SKM-1 treated with dmso at 0.1 percent for 144 hours (cell line): Measurements from ENCODE around the gene CRELD2.

Source experiments
- DNase-seq: peaks from one replicate; lab custom pipeline; 2025; ENCODE audit not compliant: unreplicated experiment; lab: John Stamatoyannopoulos, UW

CRELD2 gene

GRCh38 chr22:49887064-49887451, 31.4 kb upstream of the CRELD2 start:
- no peak for DNase-seq

DNA sequence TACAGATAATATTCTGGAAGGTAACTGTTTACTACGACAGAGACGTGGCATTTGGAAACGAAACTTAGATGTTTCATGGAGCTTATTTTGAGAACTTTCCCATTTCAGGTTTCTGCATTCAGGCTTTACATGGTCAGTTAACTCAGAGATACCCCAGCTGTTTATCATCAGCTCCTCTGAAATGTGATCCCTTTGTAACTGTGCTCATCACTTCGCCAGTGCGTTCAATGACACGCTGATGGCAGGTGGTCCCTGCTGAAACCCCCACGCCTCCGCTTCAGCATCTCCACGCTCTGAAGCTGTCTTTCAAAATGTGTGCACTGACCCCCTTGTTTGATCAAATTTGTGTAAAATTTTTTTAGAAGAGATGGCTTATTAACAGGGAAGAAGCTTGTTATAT, 30.7 kb upstream of the CRELD2 start:
- DNase-seq, result no peak

- no peak for DNase-seq
Observed at GRCh38 chr22:49889071-49889470, 29.4 kb upstream of the CRELD2 start.

- no peak for DNase-seq
Observed at GRCh38 chr22:49892226-49892899, 26.1 kb upstream of the CRELD2 start.

DNA sequence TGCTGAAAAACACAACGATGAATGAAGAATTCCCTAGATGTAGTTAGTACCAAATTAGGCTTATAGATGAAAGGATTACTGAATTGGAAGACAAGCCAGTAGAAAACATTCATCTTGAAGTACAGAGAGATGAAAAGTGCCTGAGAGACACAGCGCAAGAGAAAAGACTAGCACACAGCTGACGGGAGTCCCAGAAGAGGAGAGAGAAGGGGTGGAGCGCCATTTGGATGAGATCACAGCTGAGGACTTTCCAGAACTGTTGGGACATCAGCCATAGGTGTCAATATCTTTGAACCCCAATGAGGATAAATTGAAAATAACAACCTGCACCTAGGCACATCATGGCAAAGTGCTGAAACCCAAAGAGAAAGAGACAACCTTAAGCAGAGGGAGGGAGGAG, 25.4 kb upstream of the CRELD2 start:
- DNase-seq, result no peak

DNA sequence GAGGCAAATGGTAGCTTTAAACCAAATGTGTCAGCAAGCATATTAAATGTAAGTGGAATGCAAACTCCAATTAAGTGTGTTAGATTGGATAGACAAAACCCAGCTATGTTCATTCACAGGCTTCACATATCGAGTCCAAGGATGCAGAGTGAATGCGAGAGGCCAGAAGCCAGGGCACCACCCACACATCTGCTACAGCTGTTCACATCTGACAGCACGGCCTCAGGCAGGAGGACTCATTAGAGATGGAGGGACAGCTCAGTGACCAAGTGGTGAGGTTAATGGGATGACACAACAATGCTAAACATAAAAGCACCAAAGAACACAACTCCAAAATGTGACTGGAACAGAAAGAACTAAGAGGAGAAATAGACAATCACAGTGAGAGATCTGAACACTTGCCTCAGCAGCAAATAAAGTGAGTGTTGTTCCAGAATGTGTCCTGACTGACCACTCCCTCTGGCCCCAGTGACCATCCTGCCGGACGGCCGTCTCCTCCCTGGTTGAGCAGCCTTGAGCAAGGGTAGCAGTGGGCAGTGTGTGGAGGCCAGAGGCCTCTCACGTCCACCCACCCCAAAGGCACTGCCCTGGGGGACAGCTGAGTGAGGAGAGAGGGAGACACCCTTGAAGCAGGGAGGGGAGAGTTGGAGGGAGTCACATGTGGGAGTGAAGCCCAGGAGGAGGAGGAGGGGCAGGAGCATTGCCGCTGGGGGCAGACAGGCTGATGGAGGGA, 23.9 kb upstream of the CRELD2 start:
- DNase-seq, result no peak

- no peak for DNase-seq
Observed at GRCh38 chr22:49896201-49896600, 22.2 kb upstream of the CRELD2 start.

DNA sequence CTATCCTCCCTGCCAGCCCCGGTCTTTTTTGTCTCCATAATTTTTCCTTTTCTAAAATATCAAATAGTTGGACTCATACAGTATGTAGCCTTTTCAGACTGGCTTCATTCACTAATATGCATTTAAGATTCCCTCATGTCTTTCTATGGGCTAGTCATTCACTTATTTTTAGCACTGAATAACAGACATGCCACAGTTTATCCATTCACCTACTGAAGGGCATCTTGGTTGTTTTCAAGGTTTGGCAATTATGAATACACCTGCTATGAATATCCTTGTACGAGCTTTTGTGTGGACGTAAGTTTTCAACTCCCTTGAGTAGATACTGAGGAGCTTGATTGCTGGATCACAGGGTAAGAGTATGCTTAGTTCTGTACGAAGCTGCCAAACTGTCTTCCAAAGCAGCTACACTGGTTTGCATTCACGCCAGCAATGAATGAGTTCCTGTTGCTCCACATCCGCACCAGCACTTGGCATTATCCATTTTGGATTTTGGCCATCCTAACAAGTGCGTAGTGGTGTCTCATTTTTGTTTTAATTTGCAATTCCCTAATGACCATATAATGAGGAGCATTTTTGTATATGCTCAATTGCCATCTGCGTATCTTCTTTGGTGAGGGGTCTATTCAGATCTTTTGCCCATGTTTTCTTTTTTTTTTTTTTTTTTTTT, 21.3 kb upstream of the CRELD2 start:
- no peak for DNase-seq

GRCh38 chr22:49899530-49899929, 18.9 kb upstream of the CRELD2 start:
- DNase-seq, result no peak

- no peak for DNase-seq
Observed at GRCh38 chr22:49900441-49901230, 17.8 kb upstream of the CRELD2 start.

GRCh38 chr22:49901457-49901856, 17.0 kb upstream of the CRELD2 start:
- no peak for DNase-seq

- no peak for DNase-seq
Observed at GRCh38 chr22:49903322-49904039, 15.0 kb upstream of the CRELD2 start.

DNA sequence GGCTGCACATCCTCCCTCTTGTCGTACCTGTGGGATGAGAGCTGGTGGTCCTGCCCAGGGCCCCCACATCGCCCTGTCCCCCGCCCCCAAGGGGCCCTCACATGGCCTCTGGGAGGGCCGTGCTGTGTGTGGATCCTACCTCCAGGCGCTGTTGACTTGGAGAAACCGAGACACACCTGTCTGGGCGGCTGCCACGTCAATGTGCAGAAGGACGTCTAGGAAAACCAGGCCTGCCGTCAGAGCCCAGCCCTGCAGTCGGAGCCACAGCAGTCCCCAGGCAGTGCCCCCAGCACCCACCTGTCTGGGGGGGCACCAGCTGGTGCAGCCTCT, 14.4 kb upstream of the CRELD2 start:
- DNase-seq, result no peak

GRCh38 chr22:49905465-49905864, 13.0 kb upstream of the CRELD2 start:
- no peak for DNase-seq

- no peak for DNase-seq
Observed at GRCh38 chr22:49906071-49906798, 12.2 kb upstream of the CRELD2 start.

DNA sequence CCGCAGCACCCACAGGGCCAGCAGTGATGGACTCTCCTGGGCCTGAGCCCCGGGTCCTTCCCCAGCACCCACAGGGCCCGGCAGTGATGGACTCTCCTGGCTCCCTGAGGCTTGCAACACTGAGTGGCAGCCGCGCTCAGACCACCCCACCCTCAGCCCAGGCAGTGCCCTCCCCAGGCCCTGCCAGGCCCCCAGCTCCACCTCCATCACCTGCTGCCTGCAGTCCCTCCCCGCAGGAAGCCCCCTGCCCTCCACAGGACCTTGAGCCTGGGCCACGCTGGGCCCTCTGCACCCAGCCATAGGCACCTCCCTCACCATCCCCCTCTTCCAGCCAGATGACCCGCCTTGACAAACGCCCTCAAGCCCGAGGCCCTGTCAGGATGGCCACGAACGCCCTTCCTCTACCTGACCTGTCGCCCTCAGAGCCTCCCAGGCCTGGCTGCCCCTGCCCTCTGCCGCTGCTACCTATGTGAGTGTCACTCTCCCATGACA, 11.6 kb upstream of the CRELD2 start:
- no peak for DNase-seq

GRCh38 chr22:49907807-49908206, 10.6 kb upstream of the CRELD2 start:
- DNase-seq, result no peak

GRCh38 chr22:49909476-49910205, 8.8 kb upstream of the CRELD2 start:
- DNase-seq, result no peak
